ENCODE results near the gene KRT81. TPM values are rescaled to one million over a fixed set of nuclear protein-coding genes. Genes with fewer than 3 reads are reported as not detected.

KRT81 gene
- total and polyA plus RNA-seq, 7 donors = 0.03 to 0.14 TPM; not detected in 5

GRCh38 chr12:52249511-52250047 lies 41.8 kb downstream of the KRT81 start:
- no peaks in the 10 kb centered on the region for H3K9me3 ChIP-seq
- peak overlapping the region; percentile 60 for H3K27ac ChIP-seq
- no peak overlapping the region for H3K4me3 ChIP-seq
- 45 to 70% (median 67%) methylated on average over 2 of the region's 2 CpGs for WGBS, 3 donors
- H3K27me3 ChIP-seq (ENCODE audit: insufficient read depth in 3 of 3, low read length in 2 of 3) = no peaks in the 10 kb centered on the region
- DNase-seq (peak in 1 of 2 donors; percentile 23), ATAC-seq (no peak)
- H3K36me3 ChIP-seq (ENCODE audit: insufficient read depth in 1 of 2, low read depth in 1 of 2) = no peaks in the 10 kb centered on the region
- peaks cover 32% of the 10 kb centered on the region for H3K4me1 ChIP-seq
- TF ChIP-seq, protein P1, sequence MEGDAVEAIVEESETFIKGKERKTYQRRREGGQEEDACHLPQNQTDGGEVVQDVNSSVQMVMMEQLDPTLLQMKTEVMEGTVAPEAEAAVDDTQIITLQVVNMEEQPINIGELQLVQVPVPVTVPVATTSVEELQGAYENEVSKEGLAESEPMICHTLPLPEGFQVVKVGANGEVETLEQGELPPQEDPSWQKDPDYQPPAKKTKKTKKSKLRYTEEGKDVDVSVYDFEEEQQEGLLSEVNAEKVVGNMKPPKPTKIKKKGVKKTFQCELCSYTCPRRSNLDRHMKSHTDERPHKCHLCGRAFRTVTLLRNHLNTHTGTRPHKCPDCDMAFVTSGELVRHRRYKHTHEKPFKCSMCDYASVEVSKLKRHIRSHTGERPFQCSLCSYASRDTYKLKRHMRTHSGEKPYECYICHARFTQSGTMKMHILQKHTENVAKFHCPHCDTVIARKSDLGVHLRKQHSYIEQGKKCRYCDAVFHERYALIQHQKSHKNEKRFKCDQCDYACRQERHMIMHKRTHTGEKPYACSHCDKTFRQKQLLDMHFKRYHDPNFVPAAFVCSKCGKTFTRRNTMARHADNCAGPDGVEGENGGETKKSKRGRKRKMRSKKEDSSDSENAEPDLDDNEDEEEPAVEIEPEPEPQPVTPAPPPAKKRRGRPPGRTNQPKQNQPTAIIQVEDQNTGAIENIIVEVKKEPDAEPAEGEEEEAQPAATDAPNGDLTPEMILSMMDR (IDR thresholded peaks at IDR 0.05) = no peak
- intact Hi-C loops (cut with DNase I) = no loop called here

DNA sequence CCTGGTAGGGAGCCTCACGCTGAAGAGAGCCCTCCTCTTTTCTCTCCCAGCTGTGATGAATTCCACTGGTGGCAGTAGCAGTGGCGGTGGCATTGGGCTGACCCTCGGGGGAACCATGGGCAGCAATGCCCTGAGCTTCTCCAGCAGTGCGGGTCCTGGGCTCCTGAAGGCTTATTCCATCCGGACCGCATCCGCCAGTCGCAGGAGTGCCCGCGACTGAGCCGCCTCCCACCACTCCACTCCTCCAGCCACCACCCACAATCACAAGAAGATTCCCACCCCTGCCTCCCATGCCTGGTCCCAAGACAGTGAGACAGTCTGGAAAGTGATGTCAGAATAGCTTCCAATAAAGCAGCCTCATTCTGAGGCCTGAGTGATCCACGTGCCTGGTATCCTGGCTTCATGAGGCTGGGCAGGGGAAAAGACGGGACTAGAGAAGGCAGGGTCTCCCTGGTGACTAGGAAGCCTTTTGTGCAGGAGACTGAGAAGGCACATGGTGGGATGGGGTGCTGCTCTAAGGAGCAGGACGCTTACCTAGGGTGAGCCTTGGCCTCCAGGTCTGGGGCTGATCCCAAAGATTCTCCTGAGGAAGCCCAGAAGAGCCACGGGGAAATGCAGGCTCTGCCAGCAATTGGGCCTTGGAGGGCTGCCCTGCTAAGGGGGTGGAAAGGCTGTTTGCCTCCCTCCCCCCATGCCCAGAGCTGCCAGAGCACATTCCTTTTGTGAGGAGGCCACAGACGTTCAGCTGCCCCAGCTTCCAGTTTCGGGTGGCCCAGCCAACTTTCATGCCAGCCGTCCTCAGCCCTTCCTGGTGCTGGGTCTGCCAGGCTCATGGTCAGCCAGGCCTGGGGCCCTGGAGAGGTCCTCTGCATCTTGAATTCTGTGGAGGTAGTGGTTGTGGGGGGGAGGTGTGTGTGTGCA lies 42.5 kb downstream of the KRT81 start:
- 51 to 66% (median 63%) methylated on average over 16 to 18 of the region's 18 CpGs for WGBS, 3 donors
- Histone ChIP-seq H3K9me3 (no peaks in the 10 kb centered on the region), H3K27ac (peak overlapping the region; percentile 60), H3K4me3 (no peak overlapping the region), H3K27me3 (ENCODE audit: insufficient read depth in 3 of 3, low read length in 2 of 3) (no peaks in the 10 kb centered on the region), H3K36me3 (ENCODE audit: insufficient read depth in 1 of 2, low read depth in 1 of 2) (no peaks in the 10 kb centered on the region), H3K4me1 (peaks cover 37% of the 10 kb centered on the region)
- intact Hi-C loops (cut with DNase I) = no loop called here
- DNase-seq (peak; percentile 64 to 77), ATAC-seq (peak; percentile 56 to 68 (median 60))
- TF ChIP-seq, protein P1 (IDR thresholded peaks at IDR 0.05) = no peak

- TF ChIP-seq, protein P1 (IDR thresholded peaks at IDR 0.05) = no peak
- Histone ChIP-seq H3K4me1 (peaks cover 43% of the 10 kb centered on the region), H3K27me3 (ENCODE audit: insufficient read depth in 3 of 3, low read length in 2 of 3) (no peaks in the 10 kb centered on the region), H3K4me3 (no peak overlapping the region), H3K9me3 (no peaks in the 10 kb centered on the region), H3K36me3 (ENCODE audit: insufficient read depth in 1 of 2, low read depth in 1 of 2) (no peaks in the 10 kb centered on the region), H3K27ac (peak overlapping the region; percentile 72)
- ATAC-seq = no peak
- 65 to 81% (median 75%) methylated on average over 10 of the region's 10 CpGs for WGBS, 3 donors
- intact Hi-C loops (cut with DNase I) = no loop called here
- DNase-seq = peak in 1 of 2 donors; percentile 36
These were observed 43.5 kb downstream of the KRT81 start for GRCh38 chr12:52247622-52248540.

- DNase-seq (peak in 1 of 2 donors; percentile 55), ATAC-seq (peak; percentile 76 to 85 (median 78))
- TF ChIP-seq, protein P1 (IDR thresholded peaks at IDR 0.05) = no peak
- Histone ChIP-seq H3K27me3 (ENCODE audit: insufficient read depth in 3 of 3, low read length in 2 of 3) (no peaks in the 10 kb centered on the region), H3K9me3 (no peaks in the 10 kb centered on the region), H3K27ac (peak overlapping the region; percentile 72), H3K4me3 (no peak overlapping the region), H3K36me3 (ENCODE audit: insufficient read depth in 1 of 2, low read depth in 1 of 2) (no peaks in the 10 kb centered on the region), H3K4me1 (peaks cover 43% of the 10 kb centered on the region)
- intact Hi-C loops (cut with DNase I) = no loop called here
- WGBS, 3 donors = 41 to 55% (median 44%) methylated on average over 10 of the region's 10 CpGs
These were observed 44.4 kb downstream of the KRT81 start for GRCh38 chr12:52246720-52247621.
